HepG2 (cell line): ENCODE data around the gene ACP5. TPM values are rescaled to one million over a fixed set of nuclear protein-coding genes. Genes with fewer than 3 reads are reported as not detected.
A peak's percentile ranks its signal among the peaks of the same experiment; 100 is the strongest.

Experiments
- CBX2 ChIP-seq, 2 experiments: fragments of 200-600 bp in 1 of 2; sonication (generic); formaldehyde crosslinking in 1 of 2; IDR thresholded peaks; 2 replicates each; pipeline versions ENCODE4 v1.7.0 to v1.8.1; 2018 to 2022; ENCODE audit warnings: low read depth in 2 of 2, low read length in 1 of 2, mild to moderate bottlenecking in 1 of 2, missing genetic modification reagents in 1 of 2
- CCAR2 ChIP-seq: fragments of 200-400 bp; formaldehyde crosslinking; optimal IDR thresholded peaks from 2 replicates; pipeline ENCODE3; 2018; ENCODE audit warnings: low read depth, mild to moderate bottlenecking, low read length, moderate library complexity
- ESRRA ChIP-seq: sonication (generic); formaldehyde crosslinking; IDR thresholded peaks from 2 replicates; pipeline ENCODE4 v1.5.1; 2020; ENCODE audit warnings: mild to moderate bottlenecking, low read depth, missing genetic modification reagents
- GTF2F1 ChIP-seq: fragments of 150-350 bp; IDR thresholded peaks from 2 replicates; pipeline ENCODE4 v1.6.1; 2014; ENCODE audit warnings: low read length
- IRF2 ChIP-seq: IDR thresholded peaks from 2 replicates; pipeline ENCODE4 v1.6.1; 2018; ENCODE audit warnings: missing genetic modification reagents, missing compliant biosample characterization
- JUN ChIP-seq: sonication (generic); formaldehyde crosslinking; IDR thresholded peaks from 2 replicates; pipeline ENCODE4 v1.4.0; 2020; ENCODE audit warnings: mild to moderate bottlenecking, missing genetic modification reagents
- KDM4B ChIP-seq: sonication (generic); formaldehyde crosslinking; IDR thresholded peaks from 2 replicates; pipeline ENCODE4 v1.4.0; 2020; ENCODE audit warnings: missing genetic modification reagents
- MATR3 ChIP-seq: sonication (generic); formaldehyde crosslinking; IDR thresholded peaks from 2 replicates; pipeline ENCODE4 v1.4.0; 2020; ENCODE audit warnings: missing genetic modification reagents
- MTF1 ChIP-seq: sonication (generic); formaldehyde crosslinking; IDR thresholded peaks from 2 replicates; pipeline ENCODE4 v1.5.0; 2020; ENCODE audit warnings: missing genetic modification reagents
- SOX13 ChIP-seq, 3 experiments: fragments of 450-650 bp in 1 of 3; sonication (generic) in 1 of 3; formaldehyde crosslinking in 1 of 3; IDR thresholded peaks in 2 of 3; conservative IDR thresholded peaks in 1 of 3; 2 replicates each; pipeline versions ENCODE4 v1.5.0 to v1.6.1; 2016 to 2020; ENCODE audit warnings: antibody characterized with exemption in 1 of 3, mild to moderate bottlenecking in 1 of 3, missing compliant biosample characterization in 1 of 3, missing genetic modification reagents in 1 of 3, moderate library complexity in 1 of 3
- TIGD3 ChIP-seq: sonication (generic); formaldehyde crosslinking; IDR thresholded peaks from 2 replicates; pipeline ENCODE4 v1.5.1; 2020; ENCODE audit warnings: mild to moderate bottlenecking, missing genetic modification reagents, borderline replicate concordance
- ZBTB37 ChIP-seq: sonication (generic); formaldehyde crosslinking; IDR thresholded peaks from 2 replicates; pipeline ENCODE4 v1.4.0; 2020; ENCODE audit warnings: mild to moderate bottlenecking, missing genetic modification reagents
- ZFAT ChIP-seq: sonication (generic); formaldehyde crosslinking; conservative IDR thresholded peaks from 2 replicates; pipeline ENCODE4 v1.8.1; 2023; ENCODE audit warnings: missing genetic modification reagents, inconsistent platforms
- ZNF30 ChIP-seq: sonication (generic); formaldehyde crosslinking; IDR thresholded peaks from 2 replicates; pipeline ENCODE4 v1.5.0; 2020; ENCODE audit warnings: mild to moderate bottlenecking, missing genetic modification reagents
- ZNF362 ChIP-seq: sonication (generic); formaldehyde crosslinking; IDR thresholded peaks from 2 replicates; pipeline ENCODE4 v1.4.0; 2020; ENCODE audit warnings: missing genetic modification reagents, mild to moderate bottlenecking, borderline replicate concordance
- ZNF382 ChIP-seq: sonication (generic); formaldehyde crosslinking; IDR thresholded peaks from 2 replicates; pipeline ENCODE4 v1.5.0; 2020; ENCODE audit warnings: missing genetic modification reagents, mild to moderate bottlenecking, borderline replicate concordance
- ZNF512B ChIP-seq: sonication (generic); formaldehyde crosslinking; IDR thresholded peaks from 2 replicates; pipeline ENCODE4 v1.5.1; 2020; ENCODE audit warnings: missing genetic modification reagents, mild to moderate bottlenecking, borderline replicate concordance
- ZNF746 ChIP-seq: sonication (generic); formaldehyde crosslinking; IDR thresholded peaks from 2 replicates; pipeline ENCODE4 v1.8.0; 2022; ENCODE audit warnings: mild to moderate bottlenecking, missing genetic modification reagents
- ZNF776 ChIP-seq: sonication (generic); formaldehyde crosslinking; IDR thresholded peaks from 2 replicates; pipeline ENCODE4 v1.4.0; 2020; ENCODE audit warnings: mild to moderate bottlenecking, missing genetic modification reagents
- ZSCAN30 ChIP-seq: sonication (generic); formaldehyde crosslinking; IDR thresholded peaks from 2 replicates; pipeline ENCODE4 v1.5.0; 2020; ENCODE audit warnings: mild to moderate bottlenecking, missing genetic modification reagents
- polyA plus RNA-seq, 8 experiments: library from polyadenylated mRNA; depleted of rRNA in 3 of 8; stranded (reverse) in 7 of 8; unstranded in 1 of 8; fragments of >200 nt; fragmentation: Illumina TruSeq in 4 of 8; extraction: Trizol in 4 of 8; gene quantifications; 2 replicates each; pipeline versions ENCODE4 v1.2.1 to v1.2.3, GENCODE V29; 2011 to 2016; ENCODE audit warnings: low read depth in 4 of 8, missing spikeins in 1 of 8, mixed read lengths in 1 of 8; ENCODE audit not compliant: insufficient read depth in 1 of 8
- total RNA-seq, 5 experiments: library from RNA; depleted of rRNA; stranded (reverse); fragments of >200 nt; fragmentation: Illumina TruSeq; extraction: Trizol; gene quantifications; 2 replicates each; pipeline ENCODE4 v1.2.3, GENCODE V29; 2016; ENCODE audit warnings: low read depth in 1 of 5

Gene ACP5
- total and polyA plus RNA-seq, 2 of the 13 experiments (the other 11 are each of a cell fraction or from before 2014, with no cell fraction given), result 1.3 to 6.7 TPM

- TF ChIP-seq ZNF362 (CRISPR knock-in tag) (no peak), IRF2 (CRISPR knock-in tag) (no peak), SOX13 (IDR thresholded peaks at IDR 0.05) (no peak), SOX13 (CRISPR knock-in tag; conservative IDR thresholded peaks at IDR 0.05 in 1 of 2, IDR thresholded peaks at IDR 0.05 in 1 of 2) (peak in 1 of 2 experiments; percentile 61; a peak in 2 of 4 replicates), TIGD3 (CRISPR knock-in tag) (peak; percentile 66; the same call in 1 of the 2 replicates), ZBTB37 (CRISPR knock-in tag) (no peak), ESRRA (CRISPR knock-in tag) (peak; percentile 65), ZNF512B (0 out of 2 replicates have a peak, but pooled peaks have one; percentile 48), KDM4B (CRISPR knock-in tag) (no peak), ZFAT (CRISPR knock-in tag) (no peak), MATR3 (no peak), ZNF776 (CRISPR knock-in tag) (peak; percentile 85; the same call in 1 of the 2 replicates), CCAR2 (no peak), CBX2 (IDR thresholded peaks at IDR 0.05; ENCODE audit: low read depth, low read length) (no peak), CBX2 (CRISPR knock-in tag; IDR thresholded peaks at IDR 0.05; ENCODE audit: low read depth) (no peak), JUN (CRISPR knock-in tag) (no peak), ZNF30 (CRISPR knock-in tag) (no peak), ZNF746 (CRISPR knock-in tag) (peak; percentile 25; the same call in 1 of the 2 replicates), ZSCAN30 (CRISPR knock-in tag) (no peak), ZNF382 (no peak), GTF2F1 (0 out of 2 replicates have a peak, but pooled peaks have one; percentile 43), MTF1 (CRISPR knock-in tag) (no peak)
These were observed 20.0 kb upstream of the ACP5 start, which contains the start of gene ZNF627 (continued) for GRCh38 chr19:11597202-11598102.
